Measurements from ENCODE around the gene PRR23E.

PRR23E gene

DNA sequence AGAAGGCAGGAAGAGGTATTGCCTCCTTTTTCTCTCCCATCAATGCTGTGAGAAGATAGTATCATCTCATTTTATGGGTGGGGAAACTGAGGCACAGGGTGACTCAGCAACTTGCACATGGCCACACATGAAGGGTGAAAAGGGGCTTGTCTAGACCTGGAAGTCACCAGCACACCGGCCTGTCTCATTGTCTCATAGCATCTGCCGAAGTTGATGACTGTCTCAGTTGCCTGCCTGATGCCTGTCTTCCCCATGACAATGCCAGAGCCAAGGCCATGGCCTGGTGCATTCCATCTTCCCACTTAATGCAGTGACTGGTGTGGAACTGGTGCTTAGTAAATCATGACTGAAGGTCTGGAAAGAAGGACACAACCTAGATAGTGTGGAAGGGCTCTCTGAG lies 27.9 kb upstream of the PRR23E start:
- no peak for DNase-seq

DNA sequence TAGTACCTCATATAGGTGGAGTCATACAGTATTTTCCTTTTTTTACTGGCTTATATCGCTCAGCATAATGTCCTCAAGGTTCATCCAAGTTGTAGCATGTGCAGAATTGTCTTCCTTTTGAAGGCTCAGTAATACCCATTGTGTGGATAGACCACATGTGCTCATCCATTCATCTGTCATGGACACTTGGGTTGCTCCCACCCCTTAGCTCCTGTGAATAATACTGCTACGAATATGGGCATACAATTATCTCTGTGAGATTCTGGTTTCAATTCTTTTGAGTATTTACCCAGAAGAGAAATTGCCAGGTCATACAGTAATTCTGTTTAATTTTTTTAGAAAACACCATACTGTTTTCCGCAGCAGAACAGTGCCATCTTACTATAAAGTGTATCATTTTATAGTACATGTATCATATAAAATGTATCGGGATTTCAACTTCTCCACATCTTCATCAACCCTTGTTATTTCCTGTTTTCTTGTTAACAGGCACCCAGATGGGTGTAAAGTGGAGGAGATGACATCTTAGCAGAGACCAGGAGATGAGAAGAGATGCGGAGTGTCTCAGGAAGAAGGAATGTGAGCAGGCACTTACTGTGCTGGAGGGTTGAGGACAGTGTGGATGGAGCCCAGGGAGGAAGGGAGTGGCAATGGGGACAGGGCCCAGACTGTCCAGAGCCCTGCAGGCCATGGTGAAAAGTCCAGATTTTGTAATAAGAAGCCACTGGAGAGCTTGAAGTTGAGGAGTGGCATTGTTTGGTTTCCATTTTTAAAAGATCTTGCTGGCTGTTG lies 27.0 kb upstream of the PRR23E start:
- no peak for DNase-seq

DNA sequence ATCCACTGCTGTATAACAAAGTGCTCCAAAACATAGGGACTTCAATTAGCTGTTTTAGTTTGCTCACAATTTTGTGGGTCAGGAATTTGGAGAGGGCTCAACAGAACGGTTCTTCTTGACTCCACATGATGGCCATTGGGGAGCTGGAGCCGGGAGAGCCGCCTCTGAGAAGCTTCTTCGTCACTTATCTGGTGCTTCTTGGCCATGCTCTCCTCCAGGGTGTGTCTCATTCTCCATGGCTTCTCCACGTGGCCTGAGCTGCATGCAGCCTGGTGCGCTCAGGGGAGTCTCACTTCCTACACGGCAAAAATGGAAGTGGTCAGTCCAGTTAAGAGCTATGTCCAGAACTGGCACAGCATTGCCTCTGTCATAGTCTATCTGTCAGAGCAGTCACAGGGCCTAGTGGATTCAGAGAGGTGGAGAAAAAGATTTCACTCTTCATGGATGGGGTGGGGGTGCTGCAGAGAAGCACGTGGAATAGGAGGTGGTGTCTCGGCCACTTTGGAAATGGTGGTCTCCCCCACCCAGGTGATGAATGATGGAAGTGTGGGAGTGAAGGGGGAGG lies 26.3 kb upstream of the PRR23E start:
- no peak for DNase-seq

GRCh38 chr3:127167315-127168043 lies 25.5 kb upstream of the PRR23E start:
- no peak for DNase-seq

DNA sequence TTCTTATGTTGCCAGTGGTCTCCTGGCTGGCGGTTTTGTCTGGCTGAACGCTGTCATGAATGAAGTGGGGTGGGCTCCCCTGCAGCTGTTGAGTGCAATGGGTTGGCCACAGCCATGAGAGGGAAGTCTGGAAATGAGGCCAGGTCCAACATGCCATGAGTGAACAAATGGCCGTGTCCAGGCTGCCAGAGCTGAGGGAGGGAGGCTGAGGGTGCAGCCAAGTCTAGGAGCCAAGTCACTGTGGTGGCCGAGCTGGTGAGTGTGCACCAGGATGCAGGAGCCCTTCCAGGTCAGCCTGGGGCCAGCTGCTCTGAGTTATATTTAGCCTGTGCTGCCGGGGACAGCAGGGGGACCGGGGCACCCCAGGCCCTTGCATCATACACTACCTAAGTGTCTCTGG lies 24.7 kb upstream of the PRR23E start:
- no peak for DNase-seq

- peak; percentile 70 for DNase-seq
These were observed 22.1 kb upstream of the PRR23E start for GRCh38 chr3:127170814-127171213.

DNA sequence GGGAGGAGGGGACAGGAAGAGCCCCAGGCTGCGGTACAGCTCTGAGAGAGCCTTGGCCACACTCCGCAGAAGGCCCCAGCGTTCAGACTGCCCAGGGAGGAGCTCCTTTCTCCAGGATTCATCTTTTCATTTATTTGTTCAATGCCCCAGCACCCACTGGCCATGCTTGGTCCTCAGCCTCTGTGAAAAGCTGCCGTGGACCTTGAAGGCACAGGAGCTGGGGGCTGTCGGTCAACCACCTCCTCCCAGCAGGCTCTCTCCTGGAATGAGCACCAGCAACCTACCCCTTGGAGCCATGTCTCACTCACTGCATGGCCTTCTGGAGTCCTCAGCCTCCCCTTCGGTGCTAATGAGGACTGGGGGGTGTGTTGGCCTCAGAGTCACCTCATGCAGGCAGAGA lies 21.6 kb upstream of the PRR23E start:
- no peak for DNase-seq

- DNase-seq, result no peak
These were observed 21.2 kb upstream of the PRR23E start for GRCh38 chr3:127171721-127172120.

DNA sequence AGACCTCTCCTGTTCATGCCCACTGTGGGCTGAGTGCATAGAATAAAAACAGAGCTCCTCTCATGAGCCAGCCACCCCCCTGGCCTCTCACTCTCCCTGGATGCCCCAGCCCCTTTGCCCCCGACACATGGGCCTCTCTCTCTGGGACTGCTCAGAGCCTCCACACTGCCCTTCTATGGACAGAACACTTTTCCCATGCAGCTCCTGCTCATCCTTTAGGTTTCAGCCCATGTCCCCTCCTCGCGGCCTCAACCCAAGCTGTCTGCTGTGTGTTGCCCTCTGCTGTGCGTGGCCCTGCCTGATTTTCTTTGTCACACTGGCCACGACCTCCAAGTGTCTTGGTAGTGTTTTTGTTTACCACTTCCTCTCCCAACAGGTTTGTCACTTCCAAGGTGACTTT lies 20.7 kb upstream of the PRR23E start:
- no peak for DNase-seq

- DNase-seq, result peak; percentile 77
These were observed 20.0 kb upstream of the PRR23E start for GRCh38 chr3:127172781-127173515.

DNA sequence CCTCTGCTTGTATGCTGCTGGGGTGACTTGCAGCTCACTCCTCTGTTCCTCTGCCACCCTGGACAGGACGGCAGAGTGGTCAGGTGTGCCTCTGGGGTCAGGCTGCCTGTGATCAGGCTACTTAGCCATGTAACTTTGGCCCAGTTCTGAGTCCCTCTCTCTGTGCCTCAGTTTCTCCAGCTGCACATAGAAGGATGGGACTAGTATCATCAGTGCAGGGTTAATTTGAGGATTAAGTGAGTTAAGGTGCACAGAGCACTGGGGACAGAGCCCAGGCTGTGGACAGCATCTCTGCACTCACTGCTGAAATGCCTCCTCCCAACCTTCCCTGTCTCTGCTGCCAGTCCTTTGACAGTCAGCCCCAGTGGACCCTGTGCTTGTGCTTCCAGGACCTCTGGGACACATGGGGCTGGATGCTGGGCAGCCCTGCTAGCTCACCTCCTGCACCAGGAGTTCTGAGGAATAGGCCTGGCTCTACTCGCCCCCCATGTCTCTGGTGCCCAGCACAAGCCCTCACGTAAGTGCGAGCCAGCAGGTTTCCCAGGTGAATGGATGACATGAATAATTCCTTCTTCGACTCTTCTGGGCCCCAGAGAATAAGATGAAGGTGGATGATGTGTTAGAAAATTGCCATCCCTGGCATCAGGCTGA lies 19.3 kb upstream of the PRR23E start:
- no peak for DNase-seq

GRCh38 chr3:127174284-127174683 lies 18.6 kb upstream of the PRR23E start:
- DNase-seq, result no peak

DNA sequence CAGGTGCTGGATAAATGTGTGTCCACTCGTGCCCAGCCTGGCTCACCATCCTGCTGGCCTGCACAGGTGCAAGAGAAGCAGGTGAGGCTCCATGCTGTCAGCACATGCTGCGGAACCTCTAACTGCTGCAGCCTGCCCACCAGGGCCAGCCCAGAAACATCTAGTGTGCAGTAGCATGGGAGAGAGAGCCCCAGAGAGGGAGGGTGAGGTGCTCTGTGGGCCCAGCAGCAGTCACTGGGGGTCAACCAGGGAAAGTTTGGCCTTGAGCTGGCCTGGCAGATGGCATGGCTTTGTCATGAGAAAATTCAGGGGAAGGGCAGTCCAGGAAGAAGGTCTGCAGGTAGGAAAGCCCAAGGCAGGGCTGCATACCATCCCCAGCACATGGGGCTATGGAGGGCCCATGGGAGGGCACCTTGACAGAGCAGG lies 18.2 kb upstream of the PRR23E start:
- no peak for DNase-seq

DNA sequence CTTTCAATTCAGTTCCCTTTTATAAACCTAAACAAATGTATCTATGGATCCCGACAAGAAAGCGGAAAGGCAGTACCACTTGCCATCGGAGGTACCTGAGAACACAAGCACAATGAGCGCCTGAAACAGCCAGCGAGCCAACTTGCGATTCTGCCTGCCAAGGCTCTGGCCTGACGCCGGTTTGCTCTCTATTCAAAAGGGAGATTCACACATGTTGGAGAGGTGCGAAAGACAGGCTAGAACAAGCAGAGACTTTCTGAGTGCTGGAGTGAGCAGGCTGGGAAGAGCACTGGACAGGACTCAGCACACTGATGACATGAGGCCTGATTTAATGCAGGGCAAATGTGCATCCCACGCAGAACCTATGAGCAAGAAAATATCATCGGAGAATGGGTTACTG lies 17.7 kb upstream of the PRR23E start:
- no peak for DNase-seq

- DNase-seq, result no peak
These were observed 15.7 kb upstream of the PRR23E start for GRCh38 chr3:127177226-127177625.

GRCh38 chr3:127180859-127181258 lies 12.1 kb upstream of the PRR23E start:
- no peak for DNase-seq

GRCh38 chr3:127182431-127182830 lies 10.5 kb upstream of the PRR23E start:
- DNase-seq, result no peak

GRCh38 chr3:127182848-127183714 lies 9.8 kb upstream of the PRR23E start:
- DNase-seq, result no peak

- DNase-seq, result no peak
These were observed 8.7 kb upstream of the PRR23E start for GRCh38 chr3:127183931-127184869.

GRCh38 chr3:127184870-127185216 lies 8.1 kb upstream of the PRR23E start:
- no peak for DNase-seq

- DNase-seq, result no peak
These were observed 7.7 kb upstream of the PRR23E start for GRCh38 chr3:127185268-127185667.
